Measurements from ENCODE around the gene GNLY.
A peak's percentile ranks its signal among the peaks of the same experiment; 100 is the strongest.

The GNLY gene

GRCh38 chr2:85681776-85682175 is 12.4 kb upstream of the GNLY start:
- DNase-seq = no peak

- no peak for DNase-seq
Observed at GRCh38 chr2:85682378-85682777, 11.8 kb upstream of the GNLY start.

GRCh38 chr2:85684380-85684779 is 9.8 kb upstream of the GNLY start:
- no peak for DNase-seq

- no peak for DNase-seq
Observed at GRCh38 chr2:85684806-85685205, 9.4 kb upstream of the GNLY start.

GRCh38 chr2:85690932-85691331 is 3.2 kb upstream of the GNLY start:
- DNase-seq = no peak

- no peak for DNase-seq
Observed at GRCh38 chr2:85692039-85692645, 2.0 kb upstream of the GNLY start.

GRCh38 chr2:85695121-85695520 is 963 bp downstream of the GNLY start:
- no peak for DNase-seq

- DNase-seq = no peak
Observed at GRCh38 chr2:85695691-85696668, 1.8 kb downstream of the GNLY start.

GRCh38 chr2:85697096-85697495 is 2.9 kb downstream of the GNLY start:
- no peak for DNase-seq

GRCh38 chr2:85697716-85698115 is 3.6 kb downstream of the GNLY start:
- no peak for DNase-seq

- no peak for DNase-seq
Observed at GRCh38 chr2:85698184-85698879, 4.2 kb downstream of the GNLY start.

GRCh38 chr2:85698880-85699254 is 4.7 kb downstream of the GNLY start:
- DNase-seq = no peak

- DNase-seq = no peak
Observed at GRCh38 chr2:85699325-85699724, 5.2 kb downstream of the GNLY start.

GRCh38 chr2:85702172-85702571 is 8.0 kb downstream of the GNLY start:
- no peak for DNase-seq

GRCh38 chr2:85702800-85703199 is 8.6 kb downstream of the GNLY start:
- DNase-seq = no peak

- DNase-seq = no peak
Observed at GRCh38 chr2:85703329-85703728, 9.2 kb downstream of the GNLY start.

GRCh38 chr2:85704038-85704437 is 9.9 kb downstream of the GNLY start:
- DNase-seq = no peak

- DNase-seq = no peak
Observed at GRCh38 chr2:85704800-85705679, 10.9 kb downstream of the GNLY start.

- DNase-seq = no peak
Observed at GRCh38 chr2:85705680-85706039, 11.5 kb downstream of the GNLY start.

GRCh38 chr2:85706063-85706462 is 11.9 kb downstream of the GNLY start:
- DNase-seq = no peak

- peak in 18 of 56 donors; percentile 9 to 54 (median 32) for DNase-seq
Observed at GRCh38 chr2:85706599-85707296, 12.6 kb downstream of the GNLY start.

Measured in nucleus accumbens (tissue), 56 donors.